ES-I3 (cell line): ENCODE measurements around the gene NAT9.

Experiments
- H3K36me3 ChIP-seq: 2 replicates; pipeline ENCODE4 v1.6.1; 2013; ENCODE audit warnings: mild to moderate bottlenecking, low read length, control low read depth, moderate library complexity; ENCODE audit not compliant: insufficient read depth
- H3K4me1 ChIP-seq: 2 replicates; pipeline ENCODE4 v1.6.1; 2013; ENCODE audit warnings: mild to moderate bottlenecking, control low read depth, low read length; ENCODE audit not compliant: insufficient read depth
- H3K9ac ChIP-seq: 2 replicates; pipeline ENCODE4 v1.6.1; 2013; ENCODE audit warnings: low read depth, mild to moderate bottlenecking, low read length, moderate library complexity
- H3K9me3 ChIP-seq: 2 replicates; pipeline ENCODE4 v1.6.1; 2013; ENCODE audit warnings: mild to moderate bottlenecking, low read length, moderate library complexity; ENCODE audit not compliant: control insufficient read depth, insufficient read depth

The NAT9 gene

DNA sequence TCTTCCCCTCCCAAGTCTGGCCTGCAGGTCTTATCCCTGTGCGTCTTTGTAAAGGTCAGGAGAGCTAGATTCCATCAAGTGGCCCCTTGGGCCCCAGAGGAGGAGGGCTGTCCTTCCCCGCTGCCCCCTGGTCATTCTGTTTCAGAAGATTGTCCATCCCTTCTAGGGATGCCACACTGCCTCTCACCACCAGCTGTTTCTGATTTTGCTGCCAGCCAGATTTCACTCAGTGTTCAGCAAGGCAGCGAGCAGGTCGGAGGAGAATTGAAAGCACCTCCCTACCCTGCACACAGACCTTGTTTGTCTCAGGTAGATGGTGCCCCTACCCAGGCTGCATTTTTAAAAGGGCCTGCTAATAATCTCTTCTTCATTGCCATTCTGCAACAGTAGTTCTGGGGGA lies 21.7 kb upstream of the NAT9 start:
- H3K36me3 ChIP-seq: peaks cover 6% of the 10 kb centered on the region; the same call in 1 of the 2 replicates
- no peaks in the 10 kb centered on the region for H3K9me3 ChIP-seq
- H3K4me1 ChIP-seq: no peaks in the 10 kb centered on the region
- H3K9ac ChIP-seq: no peak overlapping the region

DNA sequence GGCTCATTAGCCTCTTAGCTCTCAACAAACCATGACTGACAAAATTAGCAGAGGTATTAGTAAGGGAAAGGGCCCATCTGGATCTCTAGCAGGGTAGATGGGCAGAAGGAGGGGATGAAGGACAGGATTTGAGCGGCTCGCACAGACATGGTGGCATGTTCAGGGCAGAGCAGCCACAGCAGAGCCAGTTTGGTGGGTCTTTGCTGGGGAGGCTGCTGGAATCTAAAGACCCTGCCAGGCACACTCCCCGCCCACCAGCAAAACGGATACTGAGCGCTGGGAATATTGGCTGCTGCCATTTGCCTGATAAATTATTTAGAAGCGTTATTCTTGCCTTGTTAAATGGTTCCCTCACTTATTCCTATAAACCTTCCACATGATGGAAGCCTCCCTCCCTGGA lies 20.7 kb upstream of the NAT9 start:
- H3K36me3 ChIP-seq: peaks cover 6% of the 10 kb centered on the region; the same call in 1 of the 2 replicates
- H3K9ac ChIP-seq: no peak overlapping the region
- no peaks in the 10 kb centered on the region for H3K4me1 ChIP-seq
- no peaks in the 10 kb centered on the region for H3K9me3 ChIP-seq

DNA sequence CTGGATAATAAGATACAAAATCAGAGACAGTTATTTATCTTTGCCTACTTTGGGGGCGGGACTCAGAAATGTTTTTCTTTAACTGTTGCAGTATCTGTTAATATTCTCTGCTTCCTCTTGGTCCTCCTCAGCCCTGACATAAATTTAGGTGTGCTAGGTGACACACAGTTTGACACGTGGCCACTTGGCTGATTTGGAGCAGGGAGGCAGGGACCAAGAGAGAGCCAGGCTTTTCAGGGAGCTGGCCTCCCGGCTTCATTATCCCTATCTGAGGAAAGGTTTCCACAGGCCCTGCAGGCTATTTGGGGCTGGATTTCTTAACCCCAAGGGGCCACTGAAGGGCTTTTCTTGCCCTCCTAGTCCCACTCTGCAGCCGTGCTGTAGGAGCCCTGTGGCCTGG lies 20.1 kb upstream of the NAT9 start:
- H3K9me3 ChIP-seq: no peaks in the 10 kb centered on the region
- H3K36me3 ChIP-seq: peaks cover 6% of the 10 kb centered on the region; the same call in 1 of the 2 replicates
- no peak overlapping the region for H3K9ac ChIP-seq
- H3K4me1 ChIP-seq: no peaks in the 10 kb centered on the region

DNA sequence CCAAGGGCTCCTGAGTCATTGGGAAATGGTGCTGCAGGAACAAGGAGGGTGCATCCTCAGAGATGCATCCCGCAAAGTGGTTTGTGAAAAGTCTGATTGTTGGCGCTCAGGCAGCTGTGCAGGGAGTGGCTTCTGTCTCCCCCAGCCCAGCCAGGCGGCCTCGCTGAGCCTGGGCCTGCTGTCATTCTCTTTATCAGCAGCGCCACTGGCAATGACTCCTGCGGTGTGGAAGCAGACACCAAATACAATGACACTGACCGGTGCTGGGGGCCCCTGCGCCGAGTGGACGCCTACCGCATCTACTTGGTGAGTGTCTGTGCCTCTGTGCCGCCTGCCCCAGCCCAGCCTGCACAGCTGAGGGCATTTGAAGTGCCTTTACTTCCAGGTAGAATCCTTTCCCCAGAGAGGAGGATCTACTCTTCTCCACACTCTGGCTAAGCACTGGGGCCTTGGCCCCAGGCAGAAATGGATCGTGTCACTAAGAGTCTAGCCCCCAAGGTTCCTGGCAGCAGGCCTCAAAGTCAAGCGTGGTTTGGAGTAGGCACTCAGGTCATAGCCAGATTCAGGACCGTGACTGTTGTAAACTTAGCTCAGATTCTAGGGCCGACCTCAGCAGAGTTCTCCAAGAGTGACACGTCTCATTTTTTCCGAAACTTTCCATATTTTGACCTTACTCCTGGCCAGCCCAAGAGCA lies 19.3 kb upstream of the NAT9 start:
- no peak overlapping the region for H3K9ac ChIP-seq
- no peaks in the 10 kb centered on the region for H3K4me1 ChIP-seq
- no peaks in the 10 kb centered on the region for H3K9me3 ChIP-seq
- H3K36me3 ChIP-seq: peaks cover 6% of the 10 kb centered on the region; the same call in 1 of the 2 replicates

DNA sequence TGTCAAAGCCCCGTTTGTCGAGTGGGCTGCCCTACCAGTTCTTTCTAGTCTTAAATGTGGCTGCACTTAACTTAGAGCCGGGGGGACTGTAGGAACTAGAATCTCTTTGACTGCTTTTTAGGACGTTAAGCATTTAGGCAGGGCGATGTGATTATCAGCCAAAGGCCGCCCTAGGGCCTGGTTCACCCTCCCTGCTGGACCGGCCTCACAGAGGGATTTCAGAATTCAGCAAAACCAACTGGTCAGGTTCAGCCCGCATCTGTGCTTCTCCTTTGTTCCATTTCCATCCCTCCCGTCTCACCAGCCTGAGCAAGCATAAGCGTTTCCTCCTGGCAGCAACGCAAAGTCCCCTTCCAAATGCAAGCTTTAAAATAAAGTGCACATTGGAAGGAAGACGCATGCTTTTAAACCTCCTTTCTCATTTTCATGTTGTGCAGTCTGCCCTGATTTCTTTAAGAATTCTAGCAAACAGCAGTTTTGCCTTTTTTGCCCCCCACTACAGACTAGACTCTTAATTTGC lies 16.5 kb upstream of the NAT9 start:
- Histone ChIP-seq H3K9me3 (no peaks in the 10 kb centered on the region), H3K36me3 (peaks cover 4% of the 10 kb centered on the region; the same call in 1 of the 2 replicates), H3K9ac (no peak overlapping the region), H3K4me1 (no peaks in the 10 kb centered on the region)

DNA sequence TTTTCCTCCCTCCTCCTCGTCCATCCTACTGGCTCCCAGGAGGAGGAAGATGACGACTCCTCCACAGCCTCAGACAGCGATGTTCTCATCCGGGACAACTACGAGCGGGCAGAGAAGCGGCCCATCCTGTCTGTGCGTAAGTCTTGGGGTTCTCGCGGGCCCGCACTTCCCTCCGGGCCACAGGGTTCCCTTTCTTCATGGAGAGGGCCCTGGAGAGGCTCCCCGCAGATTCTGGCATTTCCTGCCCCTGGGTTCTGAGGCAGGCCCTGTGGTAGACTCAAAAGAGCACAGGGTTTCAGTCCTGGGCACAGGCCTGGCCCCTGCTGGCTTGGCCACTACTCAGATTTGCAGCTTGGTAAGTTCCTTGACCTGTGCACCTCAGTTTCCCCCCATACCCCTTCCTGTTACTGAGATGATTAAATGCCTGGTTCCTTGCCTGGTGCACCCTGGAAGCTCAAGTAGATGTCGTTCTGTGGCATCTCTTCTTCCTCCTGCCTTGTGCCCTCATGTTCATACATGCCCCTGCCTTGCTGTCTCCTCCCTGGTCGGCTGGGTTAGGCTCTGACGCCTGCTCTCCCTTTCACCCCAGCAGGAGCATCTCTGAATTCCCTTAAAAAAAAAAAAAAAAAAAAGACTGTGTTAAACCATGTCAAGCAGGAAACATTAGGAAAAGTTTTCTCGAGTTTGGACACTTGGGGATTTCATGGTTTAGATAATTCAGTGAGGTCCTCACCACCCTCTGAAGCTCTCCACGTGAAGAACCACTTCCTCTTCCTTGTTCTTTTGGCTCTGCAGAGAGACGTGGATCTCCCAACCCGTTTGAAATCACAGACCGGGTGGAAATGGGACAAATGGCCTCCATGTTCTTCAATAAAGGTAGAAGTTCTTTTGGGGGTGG lies 14.3 kb upstream of the NAT9 start:
- H3K36me3 ChIP-seq: peaks cover 4% of the 10 kb centered on the region; the same call in 1 of the 2 replicates
- H3K4me1 ChIP-seq: no peaks in the 10 kb centered on the region
- H3K9ac ChIP-seq: no peak overlapping the region
- no peaks in the 10 kb centered on the region for H3K9me3 ChIP-seq

DNA sequence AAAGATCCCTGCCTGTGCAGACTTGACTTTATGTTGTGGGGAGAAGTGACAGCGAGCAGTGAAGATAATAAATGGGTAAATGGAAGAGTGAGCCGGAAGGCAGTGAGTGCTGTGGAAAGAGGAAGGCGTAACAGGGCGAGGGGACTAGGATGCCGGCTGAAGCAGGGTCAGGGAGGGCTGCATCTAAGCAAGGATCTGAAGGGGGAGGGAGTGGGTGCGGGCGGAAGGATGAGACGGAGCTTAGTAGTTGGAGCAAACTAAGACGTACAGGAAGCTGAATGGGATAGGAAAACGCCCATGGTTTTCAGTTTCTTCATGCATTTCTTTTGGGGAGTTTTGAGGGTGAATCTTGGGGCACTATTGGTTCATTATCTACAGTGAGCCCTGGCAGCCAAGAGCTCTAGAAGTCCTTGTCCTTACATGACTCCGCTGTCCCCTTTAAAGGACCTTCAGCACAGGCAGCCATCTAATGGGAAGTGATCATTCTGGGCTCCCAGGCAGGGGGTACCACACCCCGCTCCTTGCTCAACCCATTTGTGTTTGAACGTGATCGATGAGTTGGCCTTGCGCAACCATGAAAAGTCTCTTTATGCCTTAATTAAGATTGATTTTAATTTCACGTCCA lies 10.4 kb upstream of the NAT9 start:
- Histone ChIP-seq H3K36me3 (0 out of 2 replicates have a peak, but pooled peaks cover 4% of the 10 kb centered on the region), H3K4me1 (peaks cover 5% of the 10 kb centered on the region), H3K9me3 (no peaks in the 10 kb centered on the region), H3K9ac (no peak overlapping the region)

DNA sequence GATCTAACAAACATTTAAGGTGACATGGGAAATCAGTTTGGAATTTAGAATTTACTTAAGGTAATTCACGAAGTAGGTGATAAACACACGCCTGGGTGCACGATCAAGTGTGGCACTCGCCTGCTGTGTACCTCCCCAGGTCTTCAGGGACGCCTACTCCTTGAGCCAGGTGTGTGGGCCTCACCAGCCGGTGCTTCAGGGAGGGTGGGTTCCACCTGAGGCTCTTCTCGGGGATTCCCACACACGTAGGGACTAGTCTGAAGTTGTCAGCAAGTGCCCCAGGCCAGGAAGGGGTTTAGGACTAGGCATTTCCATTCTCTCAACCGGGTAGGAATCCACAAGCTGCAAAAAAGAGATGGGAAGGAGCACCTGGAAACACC lies 9.8 kb upstream of the NAT9 start:
- Histone ChIP-seq H3K4me1 (peaks cover 5% of the 10 kb centered on the region), H3K9ac (no peak overlapping the region), H3K36me3 (0 out of 2 replicates have a peak, but pooled peaks cover 4% of the 10 kb centered on the region), H3K9me3 (no peaks in the 10 kb centered on the region)

DNA sequence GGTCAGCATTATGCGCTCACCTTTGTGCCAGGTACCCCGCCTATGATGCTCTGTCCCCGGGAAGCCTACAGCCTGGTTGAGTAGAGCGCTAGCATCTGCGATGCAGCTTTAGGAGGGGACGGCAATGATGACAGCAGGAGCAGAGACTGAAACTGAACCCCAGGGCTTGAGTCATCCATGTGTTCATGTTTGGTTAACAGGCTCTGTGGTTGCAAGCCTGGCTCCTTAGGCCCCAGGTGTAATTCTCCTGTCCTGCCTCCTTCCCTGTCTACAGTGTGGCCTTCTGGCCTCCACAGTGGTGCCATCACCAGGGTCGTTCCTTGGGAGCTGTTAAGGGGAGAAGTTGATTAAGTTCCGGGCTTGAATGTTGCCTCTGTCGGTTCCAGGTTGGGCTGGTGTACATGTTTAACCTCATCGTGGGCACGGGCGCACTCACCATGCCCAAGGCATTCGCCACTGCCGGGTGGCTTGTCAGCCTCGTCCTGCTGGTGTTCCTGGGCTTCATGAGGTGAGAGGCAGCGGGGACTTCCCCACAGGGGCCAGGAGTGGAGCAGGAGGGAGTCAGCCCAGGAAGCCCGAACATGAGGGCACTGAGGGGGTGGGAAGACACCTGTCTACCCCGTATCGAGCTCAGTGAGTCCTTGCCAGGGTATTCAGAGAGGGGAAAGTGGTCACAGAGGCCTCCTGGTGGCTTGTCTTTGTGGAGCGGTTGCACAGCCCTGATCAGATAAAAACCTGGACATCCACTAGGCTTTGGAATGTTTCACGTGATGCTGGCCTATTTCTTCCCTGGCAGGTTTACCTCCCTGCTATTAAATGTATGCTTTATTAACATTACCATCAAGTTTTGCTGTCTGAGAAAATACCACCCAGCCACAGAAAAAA lies 9.2 kb upstream of the NAT9 start:
- Histone ChIP-seq H3K9me3 (no peaks in the 10 kb centered on the region), H3K36me3 (0 out of 2 replicates have a peak, but pooled peaks cover 4% of the 10 kb centered on the region), H3K4me1 (peaks cover 5% of the 10 kb centered on the region), H3K9ac (no peak overlapping the region)

DNA sequence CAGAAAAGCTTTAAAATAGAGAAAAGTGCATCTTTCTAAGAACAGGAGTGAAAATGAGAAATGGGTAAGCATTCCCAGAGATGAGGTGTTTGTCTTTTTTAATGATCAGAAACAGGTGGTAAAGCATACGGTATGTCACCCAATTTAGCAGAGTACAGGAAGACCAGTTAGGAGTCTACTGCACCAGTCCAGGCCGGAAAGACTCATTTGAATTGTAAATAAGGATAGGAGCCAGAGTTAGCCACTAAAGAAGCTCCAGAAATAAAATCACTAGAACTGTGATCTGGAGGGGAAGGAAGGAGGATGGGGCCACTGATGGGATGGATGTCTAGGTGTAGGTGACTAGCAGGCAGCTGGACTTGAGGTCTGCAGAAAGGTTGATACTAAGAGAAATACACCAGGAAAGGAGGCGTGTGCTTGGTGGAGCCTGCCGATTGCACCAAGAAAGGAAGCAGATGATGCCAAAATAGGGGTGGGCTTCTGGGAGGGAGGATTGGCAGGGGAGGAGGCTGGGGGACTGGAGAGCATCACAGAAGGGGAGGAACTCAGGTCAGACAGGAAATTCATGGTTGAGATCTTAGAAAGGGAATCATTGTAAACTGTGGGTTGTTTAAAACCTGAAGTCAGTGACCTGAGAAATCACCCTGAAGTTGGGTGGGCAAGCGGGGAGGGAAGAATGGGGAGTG lies 8.1 kb upstream of the NAT9 start:
- Histone ChIP-seq H3K4me1 (peaks cover 5% of the 10 kb centered on the region), H3K9me3 (no peaks in the 10 kb centered on the region), H3K36me3 (0 out of 2 replicates have a peak, but pooled peaks cover 4% of the 10 kb centered on the region), H3K9ac (no peak overlapping the region)

DNA sequence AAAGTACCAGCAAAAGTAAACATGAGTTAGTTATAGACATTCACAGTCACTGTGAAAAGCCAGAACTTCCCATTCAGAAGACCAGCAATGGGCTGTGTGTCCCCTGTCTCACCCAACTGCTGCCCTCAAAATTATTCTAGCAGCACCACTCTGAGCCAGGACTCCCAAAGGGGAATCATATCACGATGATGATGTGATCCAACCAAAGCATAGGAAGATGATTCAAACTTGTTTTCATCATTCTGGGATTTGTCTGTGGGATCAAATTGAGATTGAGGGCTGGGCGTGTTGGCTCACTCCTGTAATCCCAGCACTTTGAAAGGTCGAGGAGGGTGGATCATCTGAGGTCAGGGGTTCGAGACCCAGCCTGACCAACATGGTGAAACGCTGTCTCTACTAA lies 6.4 kb upstream of the NAT9 start:
- peaks cover 5% of the 10 kb centered on the region for H3K4me1 ChIP-seq
- no peak overlapping the region for H3K9ac ChIP-seq
- H3K36me3 ChIP-seq: 0 out of 2 replicates have a peak, but pooled peaks cover 4% of the 10 kb centered on the region
- H3K9me3 ChIP-seq: no peaks in the 10 kb centered on the region

DNA sequence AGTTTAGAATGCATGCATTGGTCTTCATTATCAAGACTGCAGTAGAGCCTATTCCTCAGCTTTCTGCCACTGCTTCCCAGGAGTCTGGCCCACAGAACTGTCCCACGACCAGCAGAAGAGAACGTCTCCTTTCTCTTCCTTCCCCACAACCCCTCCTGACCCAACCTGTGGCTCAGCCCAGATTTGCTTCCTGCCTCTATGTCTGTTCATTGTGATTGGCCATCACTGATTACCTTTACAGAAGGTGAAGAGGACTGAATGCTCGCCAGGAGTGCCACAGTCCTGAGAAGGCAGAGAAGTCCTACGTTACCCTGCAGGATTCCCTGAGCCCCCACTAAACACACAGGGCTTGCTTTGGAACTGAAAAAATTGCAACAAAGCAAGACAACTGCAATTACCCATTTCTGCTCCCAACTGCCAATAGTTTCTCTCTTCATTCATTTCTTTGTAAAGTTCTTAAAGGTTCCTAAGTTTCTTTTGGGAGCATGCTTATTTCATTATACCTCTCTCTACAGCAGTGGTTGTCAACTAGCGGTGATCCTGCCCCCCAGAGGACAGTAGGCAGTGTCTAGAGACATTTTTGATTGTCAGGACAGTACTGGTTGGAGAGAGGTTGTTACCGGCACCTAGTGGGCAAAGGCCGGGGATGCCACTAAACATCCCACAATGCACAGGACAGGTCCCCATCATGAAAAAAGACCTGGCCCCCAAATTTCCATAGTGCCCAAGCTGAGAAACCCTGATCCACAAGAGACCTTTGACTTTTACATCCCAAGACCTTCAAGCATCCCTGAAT lies 4.5 kb upstream of the NAT9 start:
- Histone ChIP-seq H3K4me1 (peaks cover 5% of the 10 kb centered on the region), H3K9me3 (no peaks in the 10 kb centered on the region), H3K36me3 (0 out of 2 replicates have a peak, but pooled peaks cover 4% of the 10 kb centered on the region), H3K9ac (no peak overlapping the region)
